ENCODE data around the gene DCP1A. TPM values are rescaled to one million over a fixed set of nuclear protein-coding genes. Genes with fewer than 3 reads are reported as not detected.

DCP1A gene
- polyA plus RNA-seq, 1 experiment: 34.0 TPM

DNA sequence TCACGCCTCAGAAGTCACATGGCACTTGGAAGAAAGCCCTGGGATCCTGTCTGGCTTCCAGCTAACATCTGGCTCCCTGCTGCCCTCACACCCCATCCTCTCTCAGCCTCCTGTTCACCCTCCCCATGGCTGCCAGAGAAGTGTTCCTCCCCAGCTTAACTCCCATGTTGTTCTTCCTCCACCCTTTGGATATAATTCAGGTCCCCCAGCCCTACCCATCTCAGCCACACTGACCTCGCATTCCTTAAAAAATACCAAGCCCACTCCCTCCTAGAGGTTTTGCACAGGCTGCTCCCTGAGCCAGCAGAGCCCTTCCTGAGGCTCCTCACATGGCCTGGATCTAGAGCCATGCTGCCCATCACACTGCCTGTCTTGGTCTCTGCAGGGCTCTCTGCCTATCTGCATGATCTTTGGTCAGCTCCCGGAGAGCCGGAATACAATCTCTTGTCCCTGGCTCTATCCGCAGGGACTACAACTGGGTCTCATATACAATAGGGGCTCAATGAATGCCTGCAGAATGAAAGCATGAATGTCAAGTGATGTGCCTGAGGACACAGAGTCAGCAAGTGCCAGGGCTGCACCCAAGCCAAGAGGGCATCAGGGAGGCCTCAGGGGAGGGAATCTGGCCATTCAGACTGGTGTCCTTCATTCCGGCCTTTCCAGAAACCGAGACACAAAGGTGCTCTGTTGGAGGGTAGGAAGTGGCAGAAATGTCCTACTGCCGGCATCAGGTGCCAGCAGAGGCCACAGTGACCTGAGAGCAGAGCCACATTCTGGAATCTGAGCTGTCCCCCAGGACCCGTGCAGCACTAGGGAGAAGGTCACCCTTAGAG is 87.7 kb downstream of the DCP1A start:
- TF ChIP-seq, protein P1, sequence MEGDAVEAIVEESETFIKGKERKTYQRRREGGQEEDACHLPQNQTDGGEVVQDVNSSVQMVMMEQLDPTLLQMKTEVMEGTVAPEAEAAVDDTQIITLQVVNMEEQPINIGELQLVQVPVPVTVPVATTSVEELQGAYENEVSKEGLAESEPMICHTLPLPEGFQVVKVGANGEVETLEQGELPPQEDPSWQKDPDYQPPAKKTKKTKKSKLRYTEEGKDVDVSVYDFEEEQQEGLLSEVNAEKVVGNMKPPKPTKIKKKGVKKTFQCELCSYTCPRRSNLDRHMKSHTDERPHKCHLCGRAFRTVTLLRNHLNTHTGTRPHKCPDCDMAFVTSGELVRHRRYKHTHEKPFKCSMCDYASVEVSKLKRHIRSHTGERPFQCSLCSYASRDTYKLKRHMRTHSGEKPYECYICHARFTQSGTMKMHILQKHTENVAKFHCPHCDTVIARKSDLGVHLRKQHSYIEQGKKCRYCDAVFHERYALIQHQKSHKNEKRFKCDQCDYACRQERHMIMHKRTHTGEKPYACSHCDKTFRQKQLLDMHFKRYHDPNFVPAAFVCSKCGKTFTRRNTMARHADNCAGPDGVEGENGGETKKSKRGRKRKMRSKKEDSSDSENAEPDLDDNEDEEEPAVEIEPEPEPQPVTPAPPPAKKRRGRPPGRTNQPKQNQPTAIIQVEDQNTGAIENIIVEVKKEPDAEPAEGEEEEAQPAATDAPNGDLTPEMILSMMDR (IDR thresholded peaks at IDR 0.05; ENCODE audit: insufficient read depth, low read depth, low read length): no peak
- POLR2A ChIA-PET: interaction anchor here (0.5 kb wide), 1 partner anchor 359 kb away, joined by 19 read pairs; no protein-coding TSS in a partner anchor
- no peaks in the 10 kb centered on the region for H3K27me3 ChIP-seq (ENCODE audit: control insufficient read depth, insufficient read depth, low read length)
- DNase-seq (ENCODE audit: low read depth): no peak
- H3K4me3 ChIP-seq (ENCODE audit: low read depth, low read length): no peak overlapping the region
- H3K36me3 ChIP-seq (ENCODE audit: control insufficient read depth, insufficient read depth, low read length): no peaks in the 10 kb centered on the region
- CTCF ChIA-PET: interaction anchor here (1.2 kb wide), 1 partner anchor 11 kb away, joined by 4 read pairs; no protein-coding TSS in a partner anchor

DNA sequence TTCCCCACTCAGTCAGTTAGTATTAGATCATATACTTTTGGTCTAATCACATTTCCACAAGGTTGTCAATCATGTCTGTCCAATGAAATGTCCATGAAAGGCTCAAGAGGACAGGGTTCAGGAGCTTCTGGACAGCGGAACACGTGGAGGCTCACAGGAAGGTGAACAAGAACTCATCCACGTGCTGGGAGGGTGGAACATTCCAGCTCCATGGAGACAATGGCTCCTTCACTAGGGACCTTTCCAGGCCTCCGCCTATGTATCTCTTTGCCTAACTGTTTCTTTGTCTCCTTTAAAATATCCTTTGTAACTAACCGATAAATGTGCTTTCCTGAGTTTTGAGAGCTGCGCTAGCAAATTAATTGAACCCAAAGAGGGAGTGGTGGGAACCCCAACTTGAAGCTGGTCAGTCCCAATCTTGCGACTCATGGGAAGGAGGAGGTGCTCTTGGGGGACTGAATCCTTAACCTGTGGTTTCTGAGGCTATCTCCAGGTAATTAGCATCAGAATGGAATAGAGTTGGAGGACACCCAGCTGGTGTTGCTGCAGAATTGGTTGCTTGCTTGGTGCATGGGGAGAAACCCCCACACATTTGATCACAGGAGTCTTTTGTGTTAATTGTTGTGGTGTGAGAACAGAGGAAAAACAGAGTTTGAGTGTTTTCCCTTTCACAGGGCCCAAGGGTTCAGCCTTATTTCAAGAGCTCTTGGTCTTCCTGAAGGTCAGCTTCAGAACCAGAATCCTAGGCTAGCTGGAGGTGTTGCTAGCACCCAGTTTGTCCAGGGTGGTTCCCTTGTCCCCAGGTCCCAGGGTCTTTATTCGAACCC is 88.5 kb downstream of the DCP1A start:
- DNase-seq (ENCODE audit: low read depth): no peak
- no peak overlapping the region for H3K4me3 ChIP-seq (ENCODE audit: low read depth, low read length)
- POLR2A ChIA-PET: interaction anchor here (0.5 kb wide), 1 partner anchor 358 kb away, joined by 19 read pairs; no protein-coding TSS in a partner anchor

DNA sequence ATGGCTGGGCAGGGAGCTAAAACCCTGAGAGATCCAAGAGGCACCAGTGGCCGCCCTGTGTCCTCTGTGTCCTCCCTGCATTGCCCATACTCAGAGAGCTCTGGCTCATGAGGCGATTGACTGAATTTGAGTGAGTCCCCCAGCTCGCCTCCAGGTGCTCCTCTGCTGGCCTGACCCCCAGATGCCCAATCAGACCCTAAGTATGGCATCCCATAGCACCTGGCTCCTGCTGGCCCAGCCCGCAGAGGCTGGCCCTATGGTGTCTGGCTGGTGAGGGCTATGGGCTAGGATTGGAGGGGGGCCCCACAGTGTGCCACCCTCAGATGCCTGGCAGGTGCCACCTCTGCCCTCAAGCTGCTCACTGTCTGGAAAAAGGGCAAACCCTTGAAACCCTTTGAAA is 89.9 kb downstream of the DCP1A start:
- Histone ChIP-seq H3K27me3 (ENCODE audit: control insufficient read depth, insufficient read depth, low read length) (no peaks in the 10 kb centered on the region), H3K36me3 (ENCODE audit: control insufficient read depth, insufficient read depth, low read length) (no peaks in the 10 kb centered on the region), H3K4me3 (ENCODE audit: low read depth, low read length) (no peak overlapping the region)
- CTCF ChIA-PET: no interaction called here
- TF ChIP-seq, protein P1 (IDR thresholded peaks at IDR 0.05; ENCODE audit: insufficient read depth, low read depth, low read length): no peak
- no peak for DNase-seq (ENCODE audit: low read depth)
- POLR2A ChIA-PET: no interaction called here

More for the DNA sequence above, 88.5 kb downstream of the DCP1A start:
- TF ChIP-seq, protein P1 (IDR thresholded peaks at IDR 0.05; ENCODE audit: insufficient read depth, low read depth, low read length): no peak
- H3K27me3 ChIP-seq (ENCODE audit: control insufficient read depth, insufficient read depth, low read length): no peaks in the 10 kb centered on the region
- CTCF ChIA-PET: interaction anchor here (1.2 to 1.4 kb wide), 2 partner anchors 10 to 63 kb away, joined by 4 read pairs; no protein-coding TSS in a partner anchor
- no peaks in the 10 kb centered on the region for H3K36me3 ChIP-seq (ENCODE audit: control insufficient read depth, insufficient read depth, low read length)

DNA sequence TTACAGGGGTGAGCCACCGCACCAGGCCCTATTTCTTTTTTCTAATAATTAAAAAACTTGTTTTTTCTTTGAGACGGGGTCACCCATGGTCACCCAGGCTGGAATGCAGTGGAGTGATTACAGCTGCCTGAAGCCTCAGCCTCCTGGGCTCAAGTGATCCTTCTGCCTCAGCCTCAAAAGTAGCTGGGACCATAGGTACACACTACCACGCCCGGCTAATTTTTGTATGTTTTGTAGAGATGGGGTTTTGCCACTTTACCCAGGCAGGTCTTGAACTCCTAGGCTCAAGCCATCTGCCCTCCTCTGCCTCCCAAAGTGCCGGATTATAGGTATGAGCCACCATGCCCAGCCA is 90.7 kb downstream of the DCP1A start:
- ChIA-PET CTCF (no interaction called here), POLR2A (no interaction called here)
- no peak for DNase-seq (ENCODE audit: low read depth)
- no peaks in the 10 kb centered on the region for H3K27me3 ChIP-seq (ENCODE audit: control insufficient read depth, insufficient read depth, low read length)
- H3K36me3 ChIP-seq (ENCODE audit: control insufficient read depth, insufficient read depth, low read length): no peaks in the 10 kb centered on the region
- H3K4me3 ChIP-seq (ENCODE audit: low read depth, low read length): no peak overlapping the region
- TF ChIP-seq, protein P1 (IDR thresholded peaks at IDR 0.05; ENCODE audit: insufficient read depth, low read depth, low read length): no peak
